Keratinocyte (primary cell): Measurements from ENCODE around the gene TRIP11. TPM values are rescaled to one million over a fixed set of nuclear protein-coding genes. Genes with fewer than 3 reads are reported as not detected.

Experiments used
- DNase-seq: peaks from one replicate; pipeline ENCODE4 v3.0.0-alpha.2; 2011; ENCODE audit warnings: low read depth, missing footprints, low spot score
- FAIRE-seq: peaks from 2 replicates; lab custom pipeline; 2011; peaks lifted over from hg19 to GRCh38; lab: Jason Lieb, UNC
- H2AFZ ChIP-seq: 2 replicates; pipeline ENCODE4 v1.6.0; 2012; ENCODE audit warnings: low read length, control low read depth, inconsistent platforms; ENCODE audit not compliant: control insufficient read depth
- H3K27ac ChIP-seq: 2 replicates; pipeline ENCODE4 v1.5.1; 2011; ENCODE audit warnings: low read length; ENCODE audit not compliant: control insufficient read depth, insufficient read depth
- H3K27me3 ChIP-seq: 3 replicates; pipeline ENCODE4 v1.6.0; 2011; ENCODE audit warnings: low read length; ENCODE audit not compliant: control insufficient read depth, insufficient read depth; ENCODE audit errors: extremely low read depth
- H3K36me3 ChIP-seq, 2 experiments: 2 replicates in 1 of 2; 3 replicates in 1 of 2; pipeline ENCODE4 v1.5.1; 2011; ENCODE audit warnings: low read length in 2 of 2, mild to moderate bottlenecking in 1 of 2; ENCODE audit not compliant: control insufficient read depth in 2 of 2, insufficient read depth in 2 of 2; ENCODE audit errors: extremely low read depth in 1 of 2
- H3K4me1 ChIP-seq: 3 replicates; pipeline ENCODE4 v1.5.1; 2011; ENCODE audit warnings: low read length; ENCODE audit not compliant: control insufficient read depth, insufficient read depth; ENCODE audit errors: extremely low read depth
- H3K4me2 ChIP-seq: 3 replicates; pipeline ENCODE4 v1.6.0; 2011; ENCODE audit warnings: low read depth, low read length; ENCODE audit not compliant: control insufficient read depth, insufficient read depth; ENCODE audit errors: extremely low read depth
- H3K4me3 ChIP-seq, 3 experiments: fragments of 200-600 bp in 1 of 3; sonication (generic) in 1 of 3; 2 replicates in 2 of 3; 3 replicates in 1 of 3; pipeline ENCODE4 v1.5.1; 2011 to 2016; ENCODE audit warnings: low read length in 3 of 3, mild to moderate bottlenecking in 3 of 3, control low read depth in 2 of 3, inconsistent platforms in 1 of 3, low read depth in 1 of 3, mixed read lengths in 1 of 3, mixed run types in 1 of 3, moderate library complexity in 1 of 3; ENCODE audit not compliant: control insufficient read depth in 2 of 3, insufficient read depth in 2 of 3; ENCODE audit errors: extremely low read depth in 1 of 3
- H3K79me2 ChIP-seq: 2 replicates; pipeline ENCODE4 v1.6.0; 2012; ENCODE audit warnings: low read length; ENCODE audit not compliant: control insufficient read depth, insufficient read depth
- H3K9ac ChIP-seq: 3 replicates; pipeline ENCODE4 v1.6.0; 2011; ENCODE audit warnings: low read length; ENCODE audit not compliant: control insufficient read depth, insufficient read depth; ENCODE audit errors: extremely low read depth
- H3K9me1 ChIP-seq: 3 replicates; pipeline ENCODE4 v1.6.0; 2011; ENCODE audit warnings: low read length; ENCODE audit not compliant: control insufficient read depth, insufficient read depth; ENCODE audit errors: extremely low read depth
- H3K9me3 ChIP-seq: 2 replicates; pipeline ENCODE4 v1.5.1; 2012; ENCODE audit warnings: low read depth, low read length; ENCODE audit not compliant: control insufficient read depth
- H4K20me1 ChIP-seq: 3 replicates; pipeline ENCODE4 v1.6.0; 2011; ENCODE audit warnings: low read length; ENCODE audit not compliant: control insufficient read depth, insufficient read depth; ENCODE audit errors: extremely low read depth
- CTCF ChIP-seq, 3 experiments: IDR thresholded peaks in 1 of 3; conservative IDR thresholded peaks in 1 of 3; optimal IDR thresholded peaks in 1 of 3; 2 replicates in 2 of 3; 3 replicates in 1 of 3; pipeline versions ENCODE3 to v1.5.1; 2011; ENCODE audit warnings: low read length in 3 of 3, mild to moderate bottlenecking in 3 of 3, moderate library complexity in 2 of 3, control low read depth in 1 of 3, inconsistent platforms in 1 of 3; ENCODE audit not compliant: insufficient read depth in 2 of 3; ENCODE audit errors: extremely low read depth in 1 of 3
- EZH2 ChIP-seq: IDR thresholded peaks from one replicate; pipeline ENCODE4 v1.6.1; 2012; ENCODE audit warnings: inconsistent platforms, mild to moderate bottlenecking, low read length, moderate library complexity
- dilution Hi-C: fragments of 300-500 bp; cut with MboI; formaldehyde crosslinking; loops from one replicate; pipeline ENCODE4 v1.7.0; 2020; ENCODE audit warnings: low sequenced_read_pairs; ENCODE audit not compliant: extremely low pct_ligation_motif_present
- polyA plus RNA-seq, 5 experiments: library from polyadenylated mRNA; depleted of rRNA in 3 of 5; stranded (reverse) in 3 of 5; stranded (forward) in 1 of 5; unstranded in 1 of 5; fragments of >200 nt; gene quantifications; 1 replicate in 1 of 5; 2 replicates in 3 of 5; 3 replicates in 1 of 5; pipeline versions ENCODE4 v1.2.1 to v1.2.3, GENCODE V29; 2011 to 2012; ENCODE audit warnings: missing spikeins in 2 of 5, low read depth in 1 of 5, low replicate concordance in 1 of 5

Gene TRIP11
- polyA plus RNA-seq, 1 donor (not counting 4 experiments of a cell fraction or from before 2014, with no cell fraction given) = 25.3 TPM

DNA sequence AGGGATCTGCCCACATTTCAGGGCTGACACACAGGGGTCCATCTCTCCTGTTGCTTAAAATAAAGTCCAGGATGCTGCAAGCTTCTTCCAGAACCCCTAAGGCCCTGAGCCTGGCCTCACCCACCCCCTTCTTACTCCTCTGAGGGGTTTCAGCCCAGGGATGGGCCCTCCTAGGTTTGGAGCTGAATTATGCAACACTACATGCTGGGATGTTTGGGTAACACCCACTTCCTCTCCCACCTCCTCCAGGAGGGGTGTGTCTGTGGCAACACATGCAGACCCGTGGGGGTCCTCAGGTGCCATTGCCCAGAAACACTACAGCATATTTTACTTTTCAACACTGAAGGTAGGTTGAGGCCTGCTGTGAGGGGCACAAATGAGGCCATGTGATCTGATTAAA is 97.7 kb downstream of the TRIP11 start:
- peaks cover 21% of the 10 kb centered on the region for H3K27me3 ChIP-seq
- H3K36me3 ChIP-seq = no peaks in the 10 kb centered on the region
- no peak for DNase-seq
- H3K9me1 ChIP-seq = no peaks in the 10 kb centered on the region
- no peaks in the 10 kb centered on the region for H3K9me3 ChIP-seq
- peaks cover 6% of the 10 kb centered on the region for H3K4me1 ChIP-seq
- H3K27ac ChIP-seq = no peak overlapping the region
- no peak overlapping the region for H3K4me2 ChIP-seq
- no peak overlapping the region for H3K9ac ChIP-seq
- no peaks in the 10 kb centered on the region for H3K79me2 ChIP-seq
- H3K4me3 ChIP-seq = no peak overlapping the region
- H4K20me1 ChIP-seq = no peaks in the 10 kb centered on the region
- TF ChIP-seq EZH2 = no peak
- TF ChIP-seq CTCF (optimal IDR thresholded peaks at IDR 0.05 in 1 of 3, IDR thresholded peaks at IDR 0.05 in 1 of 3, conservative IDR thresholded peaks at IDR 0.05 in 1 of 3; ENCODE audit: extremely low read depth in 1 of 3, insufficient read depth in 2 of 3, low read length in 3 of 3) = no peak
- FAIRE-seq = no peak
- dilution Hi-C loops = no loop called here
- H2AFZ ChIP-seq = no peak overlapping the region

DNA sequence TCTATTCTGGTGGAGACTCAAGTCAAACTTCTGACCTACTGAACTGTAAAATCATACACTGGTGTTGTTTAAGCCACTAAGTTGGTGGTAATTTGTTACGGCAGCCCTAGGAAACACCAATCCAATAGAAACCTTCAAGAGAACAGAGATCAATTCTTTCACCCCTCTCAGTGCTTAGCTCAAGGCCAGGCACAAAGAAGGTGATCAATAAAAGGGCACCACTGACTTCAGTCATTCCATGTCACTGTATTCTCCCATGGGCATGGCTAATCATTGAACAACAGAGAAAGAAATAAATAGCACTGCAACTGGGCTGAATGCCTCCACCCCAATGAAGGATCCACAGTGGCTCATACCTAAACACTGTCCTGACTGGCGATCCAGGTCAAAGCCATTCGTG is 99.7 kb downstream of the TRIP11 start:
- dilution Hi-C loops = no loop called here
- no peak for DNase-seq
- Histone ChIP-seq H4K20me1 (no peaks in the 10 kb centered on the region), H3K4me1 (no peaks in the 10 kb centered on the region), H2AFZ (no peak overlapping the region), H3K9me1 (no peaks in the 10 kb centered on the region), H3K79me2 (no peaks in the 10 kb centered on the region), H3K9me3 (no peaks in the 10 kb centered on the region), H3K27me3 (peaks cover 3% of the 10 kb centered on the region), H3K4me2 (no peak overlapping the region), H3K36me3 (no peaks in the 10 kb centered on the region), H3K9ac (no peak overlapping the region), H3K4me3 (no peak overlapping the region), H3K27ac (no peak overlapping the region)
- FAIRE-seq = no peak
- TF ChIP-seq CTCF (optimal IDR thresholded peaks at IDR 0.05 in 1 of 3, IDR thresholded peaks at IDR 0.05 in 1 of 3, conservative IDR thresholded peaks at IDR 0.05 in 1 of 3; ENCODE audit: extremely low read depth in 1 of 3, insufficient read depth in 2 of 3, low read length in 3 of 3) = no peak
- TF ChIP-seq EZH2 = no peak
